ENCODE results near the gene MITF. TPM values are rescaled to one million over a fixed set of nuclear protein-coding genes. Genes with fewer than 3 reads are reported as not detected.
A peak's percentile ranks its signal among the peaks of the same experiment; 100 is the strongest.

MITF gene, protein sequence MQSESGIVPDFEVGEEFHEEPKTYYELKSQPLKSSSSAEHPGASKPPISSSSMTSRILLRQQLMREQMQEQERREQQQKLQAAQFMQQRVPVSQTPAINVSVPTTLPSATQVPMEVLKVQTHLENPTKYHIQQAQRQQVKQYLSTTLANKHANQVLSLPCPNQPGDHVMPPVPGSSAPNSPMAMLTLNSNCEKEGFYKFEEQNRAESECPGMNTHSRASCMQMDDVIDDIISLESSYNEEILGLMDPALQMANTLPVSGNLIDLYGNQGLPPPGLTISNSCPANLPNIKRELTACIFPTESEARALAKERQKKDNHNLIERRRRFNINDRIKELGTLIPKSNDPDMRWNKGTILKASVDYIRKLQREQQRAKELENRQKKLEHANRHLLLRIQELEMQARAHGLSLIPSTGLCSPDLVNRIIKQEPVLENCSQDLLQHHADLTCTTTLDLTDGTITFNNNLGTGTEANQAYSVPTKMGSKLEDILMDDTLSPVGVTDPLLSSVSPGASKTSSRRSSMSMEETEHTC
- total RNA-seq, result 2.1 TPM

DNA sequence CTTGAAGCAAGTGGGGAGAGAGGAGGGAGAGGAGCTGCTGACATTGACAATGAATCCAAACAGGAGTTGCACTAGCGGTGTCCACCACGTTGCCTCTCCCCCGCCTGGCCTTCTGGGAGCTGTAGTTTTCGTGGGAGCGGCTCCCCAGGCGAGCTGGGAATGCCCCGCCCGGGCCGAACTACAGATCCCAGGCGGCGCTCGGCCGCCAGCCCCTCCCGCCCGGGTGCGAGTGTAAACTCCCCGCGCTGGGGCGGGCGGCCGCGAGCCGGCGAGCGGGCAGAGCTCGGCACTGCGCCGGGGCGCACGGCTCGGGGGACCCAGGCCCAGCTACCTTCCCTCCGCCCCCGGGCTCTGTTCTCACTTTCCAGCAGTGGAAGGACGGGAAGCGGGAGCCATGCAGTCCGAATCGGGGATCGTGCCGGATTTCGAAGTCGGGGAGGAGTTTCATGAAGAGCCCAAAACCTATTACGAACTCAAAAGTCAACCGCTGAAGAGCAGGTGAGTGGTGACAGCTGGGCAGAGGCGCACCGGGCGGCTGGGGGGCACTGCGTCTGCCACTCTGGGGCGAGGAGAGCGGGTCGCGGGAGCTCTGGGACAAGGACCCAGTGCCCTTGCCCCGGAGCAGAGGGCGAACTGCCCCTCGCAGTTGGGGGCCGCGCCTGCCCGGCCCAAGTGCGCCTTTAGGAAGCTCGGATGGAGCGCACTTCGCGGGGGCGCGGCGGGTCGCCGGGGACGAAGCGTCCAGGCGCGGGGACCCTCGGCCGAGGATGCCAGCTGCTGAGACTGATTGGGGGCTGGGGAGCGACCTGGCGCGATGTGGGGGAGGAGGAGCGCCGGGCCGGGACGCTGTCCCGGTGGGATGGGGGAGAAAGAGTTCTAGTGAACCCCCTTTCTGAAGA lies at the start of gene MITF:
TSS of gene MITF (plus strand) at position 261 of the 899 bp plus-strand sequence. CDS start at position 395, 134 bp downstream.
- H3K4me3 ChIP-seq (ENCODE audit: low read length), result peak within 1 kb of the TSS; percentile 54
- H3K27me3 ChIP-seq (ENCODE audit: insufficient read depth, low read length), result peaks cover 22% of the 10 kb centered on the region
- no peaks in the 10 kb centered on the region for H3K9me3 ChIP-seq (ENCODE audit: low read depth, low read length)
- peaks cover 24% of the 10 kb centered on the region for H3K4me1 ChIP-seq (ENCODE audit: insufficient read depth, low read length)

- H3K27me3 ChIP-seq (ENCODE audit: insufficient read depth, low read length), result no peaks in the 10 kb centered on the region
- no peaks in the 10 kb centered on the region for H3K4me1 ChIP-seq (ENCODE audit: insufficient read depth, low read length)
- H3K9me3 ChIP-seq (ENCODE audit: low read depth, low read length), result no peaks in the 10 kb centered on the region
These were observed 47.4 kb upstream of the MITF start for GRCh38 chr3:69691860-69692259.

GRCh38 chr3:69692761-69693160 lies 46.5 kb upstream of the MITF start:
- Histone ChIP-seq H3K9me3 (ENCODE audit: low read depth, low read length) (no peaks in the 10 kb centered on the region), H3K4me3 (ENCODE audit: low read length) (no peak overlapping the region), H3K4me1 (ENCODE audit: insufficient read depth, low read length) (no peaks in the 10 kb centered on the region), H3K27me3 (ENCODE audit: insufficient read depth, low read length) (no peaks in the 10 kb centered on the region)

More at GRCh38 chr3:69691860-69692259, 47.4 kb upstream of the MITF start:
- no peak overlapping the region for H3K4me3 ChIP-seq (ENCODE audit: low read length)

DNA sequence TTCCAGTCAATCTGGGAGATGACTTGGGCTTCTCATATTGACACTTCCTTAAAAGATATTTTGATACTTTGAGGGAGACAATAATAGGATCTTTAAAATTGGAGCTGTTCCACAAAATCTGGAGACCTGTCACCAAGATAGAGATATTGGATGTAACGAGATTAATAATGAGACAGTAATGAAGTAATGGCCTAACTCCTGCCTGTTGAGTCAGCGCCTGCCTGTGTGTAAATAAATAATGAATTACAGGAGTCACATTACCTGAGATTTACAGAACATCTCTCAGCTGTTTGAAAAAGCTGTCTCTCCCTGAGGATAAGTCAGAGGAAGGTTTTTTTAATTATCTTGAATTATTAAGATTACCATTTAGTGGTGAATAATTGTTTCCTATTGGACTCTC lies 43.8 kb upstream of the MITF start:
- Histone ChIP-seq H3K4me3 (ENCODE audit: low read length) (no peak overlapping the region), H3K4me1 (ENCODE audit: insufficient read depth, low read length) (no peaks in the 10 kb centered on the region), H3K27me3 (ENCODE audit: insufficient read depth, low read length) (no peaks in the 10 kb centered on the region), H3K9me3 (ENCODE audit: low read depth, low read length) (no peaks in the 10 kb centered on the region)

- Histone ChIP-seq H3K4me1 (ENCODE audit: insufficient read depth, low read length) (no peaks in the 10 kb centered on the region), H3K4me3 (ENCODE audit: low read length) (no peak overlapping the region), H3K9me3 (ENCODE audit: low read depth, low read length) (no peaks in the 10 kb centered on the region), H3K27me3 (ENCODE audit: insufficient read depth, low read length) (no peaks in the 10 kb centered on the region)
These were observed 43.3 kb upstream of the MITF start for GRCh38 chr3:69695933-69696332.

DNA sequence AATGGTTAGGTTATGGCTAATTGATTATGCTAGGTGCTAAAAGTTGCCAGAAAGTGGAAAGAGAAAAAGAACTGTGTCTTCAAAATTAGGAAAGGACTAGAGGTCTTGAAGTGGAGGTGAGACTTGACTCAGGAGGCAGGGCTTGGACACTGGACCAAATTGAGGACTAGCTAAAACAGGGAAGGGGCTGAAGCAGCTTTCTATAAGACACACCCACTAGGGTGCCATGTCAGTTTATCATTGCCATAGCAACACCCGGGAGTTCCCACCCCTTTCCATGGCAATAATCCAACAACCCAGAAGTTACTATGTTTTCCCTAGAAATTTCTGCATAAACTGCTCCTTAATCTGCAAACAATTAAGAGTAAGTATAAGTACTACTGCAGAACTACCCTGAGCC lies 42.9 kb upstream of the MITF start:
- Histone ChIP-seq H3K4me1 (ENCODE audit: insufficient read depth, low read length) (no peaks in the 10 kb centered on the region), H3K27me3 (ENCODE audit: insufficient read depth, low read length) (no peaks in the 10 kb centered on the region)

DNA sequence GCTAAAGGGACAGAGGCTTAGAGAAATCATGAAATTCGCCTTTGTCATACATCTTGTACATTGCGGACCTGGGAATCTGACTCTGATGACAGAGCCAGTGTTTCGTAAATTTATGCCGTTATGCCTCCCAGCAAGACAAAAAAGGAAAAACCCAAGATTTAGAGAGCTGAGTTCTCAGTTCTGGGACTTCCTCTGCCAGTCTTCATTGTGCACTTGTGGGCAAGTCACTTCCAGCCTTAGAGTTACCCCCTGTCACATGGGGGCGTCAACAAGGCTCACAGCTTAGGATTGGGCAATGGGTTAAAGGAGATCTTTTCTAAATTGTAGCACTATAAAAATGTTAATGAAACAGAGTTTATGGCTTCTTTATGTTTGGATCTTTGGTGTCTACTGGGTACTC lies 41.9 kb upstream of the MITF start:
- Histone ChIP-seq H3K27me3 (ENCODE audit: insufficient read depth, low read length) (no peaks in the 10 kb centered on the region), H3K9me3 (ENCODE audit: low read depth, low read length) (no peaks in the 10 kb centered on the region), H3K4me1 (ENCODE audit: insufficient read depth, low read length) (no peaks in the 10 kb centered on the region), H3K4me3 (ENCODE audit: low read length) (no peak overlapping the region)

More for the DNA sequence above, 42.9 kb upstream of the MITF start:
- H3K4me3 ChIP-seq (ENCODE audit: low read length), result no peak overlapping the region
- no peaks in the 10 kb centered on the region for H3K9me3 ChIP-seq (ENCODE audit: low read depth, low read length)

GRCh38 chr3:69698728-69699127 lies 40.5 kb upstream of the MITF start:
- no peaks in the 10 kb centered on the region for H3K9me3 ChIP-seq (ENCODE audit: low read depth, low read length)
- H3K27me3 ChIP-seq (ENCODE audit: insufficient read depth, low read length), result no peaks in the 10 kb centered on the region
- H3K4me1 ChIP-seq (ENCODE audit: insufficient read depth, low read length), result no peaks in the 10 kb centered on the region
- no peak overlapping the region for H3K4me3 ChIP-seq (ENCODE audit: low read length)

- Histone ChIP-seq H3K27me3 (ENCODE audit: insufficient read depth, low read length) (no peaks in the 10 kb centered on the region), H3K4me3 (ENCODE audit: low read length) (no peak overlapping the region), H3K9me3 (ENCODE audit: low read depth, low read length) (no peaks in the 10 kb centered on the region), H3K4me1 (ENCODE audit: insufficient read depth, low read length) (no peaks in the 10 kb centered on the region)
These were observed 40.1 kb upstream of the MITF start for GRCh38 chr3:69699183-69699582.

DNA sequence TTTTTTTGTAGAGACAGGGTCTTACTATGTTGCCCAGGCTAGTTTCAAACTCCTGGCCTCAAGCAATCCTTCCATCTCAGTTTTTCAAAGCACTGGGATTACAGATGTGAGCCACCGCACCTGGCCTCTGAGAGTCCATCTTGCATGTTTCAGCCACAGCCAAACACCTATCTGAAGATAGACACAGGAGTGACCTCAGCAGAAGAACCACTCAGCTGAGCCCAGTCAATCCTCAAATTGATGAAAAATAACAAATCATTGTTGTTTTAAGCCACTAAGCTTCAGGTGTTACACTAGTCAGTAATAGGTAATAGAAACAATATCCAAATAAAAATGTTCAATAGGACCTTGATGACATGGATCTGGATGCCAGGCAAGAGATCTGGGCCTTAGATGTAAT lies 38.3 kb upstream of the MITF start:
- Histone ChIP-seq H3K9me3 (ENCODE audit: low read depth, low read length) (no peaks in the 10 kb centered on the region), H3K27me3 (ENCODE audit: insufficient read depth, low read length) (no peaks in the 10 kb centered on the region), H3K4me1 (ENCODE audit: insufficient read depth, low read length) (no peaks in the 10 kb centered on the region), H3K4me3 (ENCODE audit: low read length) (no peak overlapping the region)

DNA sequence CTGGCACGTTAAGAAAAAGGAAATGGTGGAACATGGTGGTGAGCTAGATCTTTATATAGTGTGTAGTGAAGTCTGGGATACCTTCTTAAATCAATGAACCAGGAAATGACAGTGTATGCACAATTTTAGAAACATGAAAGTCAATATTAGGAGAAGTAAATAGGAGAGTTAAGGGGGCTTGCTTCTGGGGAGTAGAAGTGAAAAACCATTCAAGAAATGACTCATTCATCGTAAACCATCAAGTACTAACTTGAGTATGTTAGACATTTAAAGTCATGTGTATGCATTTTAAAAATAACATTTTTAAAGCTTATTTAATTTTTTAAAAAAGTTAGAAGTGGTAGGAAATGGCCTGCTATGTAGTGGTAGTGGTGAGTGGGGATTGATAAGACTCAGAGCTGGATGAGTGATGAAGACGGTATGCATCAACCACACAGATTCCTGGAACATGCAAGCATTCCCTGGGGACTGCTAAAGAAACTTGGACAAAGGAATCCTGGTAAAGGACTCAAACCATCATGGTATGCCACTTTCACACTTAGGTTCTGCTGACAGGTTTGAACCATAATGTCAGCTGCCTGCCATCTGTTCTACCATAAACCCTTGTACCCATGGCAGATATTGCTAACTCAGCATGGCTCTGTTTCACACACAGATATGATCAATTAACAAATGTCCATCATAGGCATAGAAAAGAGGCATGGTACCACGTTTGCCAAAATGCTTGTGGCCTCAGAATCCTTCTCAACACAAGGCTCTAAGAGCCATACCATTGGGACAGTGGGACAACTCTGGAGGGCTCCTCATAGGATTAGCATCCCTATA lies 28.9 kb upstream of the MITF start:
- H3K27me3 ChIP-seq (ENCODE audit: insufficient read depth, low read length), result no peaks in the 10 kb centered on the region
- no peaks in the 10 kb centered on the region for H3K9me3 ChIP-seq (ENCODE audit: low read depth, low read length)
- H3K4me3 ChIP-seq (ENCODE audit: low read length), result no peak overlapping the region
- H3K4me1 ChIP-seq (ENCODE audit: insufficient read depth, low read length), result peaks cover 2% of the 10 kb centered on the region

GRCh38 chr3:69712269-69712668 lies 27.0 kb upstream of the MITF start:
- Histone ChIP-seq H3K27me3 (ENCODE audit: insufficient read depth, low read length) (no peaks in the 10 kb centered on the region), H3K4me1 (ENCODE audit: insufficient read depth, low read length) (peaks cover 2% of the 10 kb centered on the region), H3K4me3 (ENCODE audit: low read length) (no peak overlapping the region), H3K9me3 (ENCODE audit: low read depth, low read length) (no peaks in the 10 kb centered on the region)

DNA sequence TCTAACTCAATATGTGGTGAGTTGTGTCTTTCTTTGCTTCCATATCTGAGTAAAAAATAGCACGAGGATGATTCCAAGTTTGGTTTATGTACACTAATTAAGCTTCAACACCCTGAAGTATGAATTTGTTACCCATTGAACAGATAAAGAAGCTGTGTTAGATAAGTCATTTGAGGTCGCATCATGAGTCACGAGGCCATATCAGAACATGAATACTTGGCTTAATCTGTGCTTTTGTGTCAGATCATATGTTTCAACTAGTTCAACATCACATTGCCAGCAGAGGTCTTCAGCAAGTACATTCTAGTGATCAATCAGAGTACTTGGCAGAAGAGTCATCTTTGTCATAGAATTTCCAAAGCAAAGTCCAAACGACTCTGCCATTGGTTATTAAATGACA lies 26.3 kb upstream of the MITF start:
- H3K4me1 ChIP-seq (ENCODE audit: insufficient read depth, low read length), result peaks cover 2% of the 10 kb centered on the region
- H3K27me3 ChIP-seq (ENCODE audit: insufficient read depth, low read length), result no peaks in the 10 kb centered on the region
- H3K9me3 ChIP-seq (ENCODE audit: low read depth, low read length), result no peaks in the 10 kb centered on the region
- no peak overlapping the region for H3K4me3 ChIP-seq (ENCODE audit: low read length)

GRCh38 chr3:69715204-69715603 lies 24.1 kb upstream of the MITF start:
- H3K27me3 ChIP-seq (ENCODE audit: insufficient read depth, low read length), result no peaks in the 10 kb centered on the region
- H3K4me1 ChIP-seq (ENCODE audit: insufficient read depth, low read length), result peaks cover 2% of the 10 kb centered on the region
- H3K4me3 ChIP-seq (ENCODE audit: low read length), result no peak overlapping the region
- H3K9me3 ChIP-seq (ENCODE audit: low read depth, low read length), result no peaks in the 10 kb centered on the region
